GM12864 (cell line): ENCODE measurements around the gene F11R.
"Not testable (repeated sequence)": the region's sequence is repeated elsewhere in the genome, so short reads cannot be mapped to it uniquely, and the experiment has no call there.

Experiments
- DNase-seq: peaks from one replicate; pipeline ENCODE4 v3.0.0-alpha.2; 2011; ENCODE audit warnings: low read depth
- H3K4me3 ChIP-seq: 2 replicates; pipeline ENCODE4 v1.5.1; 2011; ENCODE audit warnings: mild to moderate bottlenecking, low read depth, low read length, control low read depth
- CTCF ChIP-seq: IDR thresholded peaks from 2 replicates; pipeline ENCODE4 v1.5.1; 2011; ENCODE audit warnings: low read depth, mild to moderate bottlenecking, moderate library complexity, low read length, control low read depth, inconsistent platforms; ENCODE audit errors: missing control alignments

F11R gene

GRCh38 chr1:161021970-161022353 lies 1.0 kb upstream of the F11R start:
- TF ChIP-seq CTCF, result no peak
- no peak overlapping the region; the same call in 1 of the 2 replicates for H3K4me3 ChIP-seq
- DNase-seq, result no peak

- peak; percentile 73 for DNase-seq
- TF ChIP-seq CTCF, result no peak
- peak overlapping the region; percentile 62 for H3K4me3 ChIP-seq
Observed at GRCh38 chr1:161021165-161021969, 415 bp upstream of the F11R start.

- H3K4me3 ChIP-seq, result peak overlapping the region; percentile 62
- TF ChIP-seq CTCF, result no peak
- DNase-seq, result no peak
Observed at GRCh38 chr1:161019751-161020495, 1.0 kb downstream of the F11R start.

- not testable (repeated sequence) for H3K4me3 ChIP-seq, DNase-seq
Observed at GRCh38 chr1:161019111-161019660, 1.8 kb downstream of the F11R start.

- no peak for TF ChIP-seq CTCF
- DNase-seq, result no peak
- no peak overlapping the region for H3K4me3 ChIP-seq
Observed at GRCh38 chr1:161018631-161018930, 2.4 kb downstream of the F11R start.

GRCh38 chr1:161017756-161018630 lies 3.0 kb downstream of the F11R start:
- no peak for TF ChIP-seq CTCF
- no peak overlapping the region for H3K4me3 ChIP-seq
- DNase-seq, result no peak

- not testable (repeated sequence) for H3K4me3 ChIP-seq
Observed at GRCh38 chr1:161017181-161017580, 3.8 kb downstream of the F11R start.

GRCh38 chr1:161016683-161017082 lies 4.3 kb downstream of the F11R start:
- not testable (repeated sequence) for DNase-seq, H3K4me3 ChIP-seq

More at GRCh38 chr1:161017181-161017580, 3.8 kb downstream of the F11R start:
- not testable (repeated sequence) for DNase-seq
